Right lobe of liver (tissue), 6 donors: ENCODE results near the gene C1QTNF1. TPM values are rescaled to one million over a fixed set of nuclear protein-coding genes. Genes with fewer than 3 reads are reported as not detected.
A peak's percentile ranks its signal among the peaks of the same experiment; 100 is the strongest.

Experiments used
- ATAC-seq, 4 donors: fragments of 200-7000 bp; cut with Tn5 transposase; one replicate each; pipeline ENCODE4 v1.9.1; 2020; ENCODE audit warnings: mild to moderate bottlenecking in 4 of 4, moderate library complexity in 4 of 4
- DNase-seq, 3 donors: peaks; one replicate each; pipeline ENCODE4 v3.0.0-alpha.2; 2020
- H3K27ac ChIP-seq, 3 donors: fragments of 200-600 bp; one replicate each; pipeline ENCODE4 v1.8.0; 2022
- H3K27me3 ChIP-seq, 2 donors: fragments of 200-600 bp; one replicate each; pipeline ENCODE4 v1.8.0; 2022
- H3K36me3 ChIP-seq, 4 donors: fragments of 200-600 bp; sonication (generic) in 1 of 4; one replicate each; pipeline versions ENCODE4 v1.5.1 to v1.8.0; 2017 to 2022; ENCODE audit warnings: control low read depth in 1 of 4
- H3K4me1 ChIP-seq, 4 donors: fragments of 200-600 bp; sonication (generic) in 1 of 4; one replicate each; pipeline versions ENCODE4 v1.5.1 to v1.8.0; 2017 to 2022; ENCODE audit warnings: control low read depth in 1 of 4
- H3K4me3 ChIP-seq, 3 donors: fragments of 200-600 bp; one replicate each; pipeline ENCODE4 v1.8.0; 2022
- H3K9me3 ChIP-seq, 4 donors: fragments of 200-600 bp; sonication (generic) in 1 of 4; one replicate each; pipeline versions ENCODE4 v1.5.1 to v1.8.0; 2017 to 2022; ENCODE audit warnings: control low read depth in 1 of 4
- CTCF ChIP-seq, 4 donors: fragments of 200-600 bp in 3 of 4; fragments of 450-650 bp in 1 of 4; IDR thresholded peaks; one replicate each; pipeline versions ENCODE4 v1.5.1 to v1.8.0; 2016 to 2022; ENCODE audit warnings: antibody characterized with exemption in 4 of 4, mild to moderate bottlenecking in 2 of 4
- POLR2A ChIP-seq: fragments of 450-650 bp; IDR thresholded peaks from one replicate; pipeline ENCODE4 v1.6.1; 2017; ENCODE audit warnings: antibody characterized with exemption, mild to moderate bottlenecking
- WGBS: methylation state at CpG from one replicate; pipeline ENCODE4 v1.1.6; 2018; ENCODE audit warnings: low coverage, low lambda C conversion rate; ENCODE audit not compliant: insufficient coverage; ENCODE audit errors: missing lambda C conversion rate; 5-methylcytosine and 5-hydroxymethylcytosine counted together
- intact Hi-C, 2 donors: fragments of 100-400 bp; cut with DNase I; formaldehyde crosslinking; loops; one replicate each; pipeline versions ENCODE4 v1.11.2 to v1.14.1; 2022
- total RNA-seq, 6 experiments: library from RNA; depleted of rRNA in 2 of 6; stranded (reverse); fragments of >200 nt in 2 of 6; fragmentation: NEBNext Ultra II Directional in 3 of 6; extraction: Animal tissue kit (Norgen Biotek cat#: 25700) in 3 of 6; gene quantifications; one replicate each; pipeline versions ENCODE4 v1.1.0 to v1.2.4, GENCODE V29; 2016 to 2023
- donor health status: DM: no; HTN: yes; CAD: no.
- donor health status: DM: no; HTN: no; CAD: no.
- donor health status: DM: no; HTN: no; CAD: no.
- donor health status: DM: no; HTN: yes; CAD: no.
- donor health status: DM: no; HTN: yes; CAD: no.

C1QTNF1 gene
- total RNA-seq, 6 experiments from 2014 or later, result 9.8 to 40.2 (median 26.2) TPM

GRCh38 chr17:79002291-79002690 lies 21.7 kb upstream of the C1QTNF1 start:
- TF ChIP-seq POLR2A (no peak), CTCF (IDR thresholded peaks at IDR 0.05) (no peak)
- Histone ChIP-seq H3K27me3 (no peaks in the 10 kb centered on the region), H3K36me3 (peaks cover 0 to 11% (median 1%) of the 10 kb centered on the region in 4 donors), H3K27ac (no peak overlapping the region), H3K4me3 (no peak overlapping the region), H3K9me3 (no peaks in the 10 kb centered on the region), H3K4me1 (peaks cover 0 to 10% (median under 1%) of the 10 kb centered on the region in 4 donors)
- DNase-seq (peak in 2 of 3 donors; percentile 9 to 35), ATAC-seq (no peak)
- 93% methylated on average over 2 of the region's 14 CpGs for whole genome bisulfite sequencing
- intact Hi-C loops, result no loop called here

GRCh38 chr17:79002796-79003593 lies 21.0 kb upstream of the C1QTNF1 start:
- peak; percentile 14 to 40 (median 36) for DNase-seq
- H3K27ac ChIP-seq, result no peak overlapping the region
- H3K4me1 ChIP-seq, result peaks cover 0 to 17% (median 4%) of the 10 kb centered on the region in 4 donors
- H3K36me3 ChIP-seq, result peaks cover 0 to 5% (median 0%) of the 10 kb centered on the region in 4 donors
- intact Hi-C loops, result no loop called here
- WGBS, result 88% methylated on average over 6 of the region's 20 CpGs
- TF ChIP-seq POLR2A (no peak), CTCF (IDR thresholded peaks at IDR 0.05) (no peak)
- H3K4me3 ChIP-seq, result no peak overlapping the region
- ATAC-seq, result no peak
- no peaks in the 10 kb centered on the region for H3K27me3 ChIP-seq
- H3K9me3 ChIP-seq, result no peaks in the 10 kb centered on the region

- intact Hi-C loops, result no loop called here
- no peak for TF ChIP-seq POLR2A
- TF ChIP-seq CTCF (IDR thresholded peaks at IDR 0.05), result no peak
- Histone ChIP-seq H3K4me1 (peaks cover 0 to 25% (median 8%) of the 10 kb centered on the region in 4 donors), H3K9me3 (no peaks in the 10 kb centered on the region), H3K4me3 (no peak overlapping the region), H3K27me3 (no peaks in the 10 kb centered on the region), H3K36me3 (peaks cover 0 to 5% (median 0%) of the 10 kb centered on the region in 4 donors), H3K27ac (no peak overlapping the region)
- WGBS, result 85% methylated on average over 3 of the region's 3 CpGs
- ATAC-seq (no peak), DNase-seq (peak in 2 of 3 donors; percentile 17 to 41)
These were observed 20.1 kb upstream of the C1QTNF1 start for GRCh38 chr17:79003661-79004411.

GRCh38 chr17:79005063-79005861 lies 18.7 kb upstream of the C1QTNF1 start:
- intact Hi-C loops, result no loop called here
- Histone ChIP-seq H3K4me1 (peaks cover 0 to 26% (median 8%) of the 10 kb centered on the region in 4 donors), H3K9me3 (no peaks in the 10 kb centered on the region), H3K36me3 (no peaks in the 10 kb centered on the region), H3K27me3 (no peaks in the 10 kb centered on the region), H3K4me3 (no peak overlapping the region), H3K27ac (no peak overlapping the region)
- peak; percentile 21 to 45 (median 39) for DNase-seq
- peak in 1 of 4 donors; percentile 5 for ATAC-seq
- WGBS, result 92% methylated on average over 5 of the region's 12 CpGs
- TF ChIP-seq CTCF (IDR thresholded peaks at IDR 0.05) (no peak), POLR2A (no peak)
